NK-92 treated with Interleukin-12 subunit alpha and Interleukin-12 subunit beta, amount 100 ng/mL, for 24 hours (cell line): ENCODE data around the gene TMEM163.

Source experiments
- DNase-seq: peaks from one replicate; lab custom pipeline; 2025; lab: John Stamatoyannopoulos, UW

TMEM163 gene

GRCh38 chr2:134457765-134458472 is 260.9 kb downstream of the TMEM163 start:
- no peak for DNase-seq

GRCh38 chr2:134457353-134457752 is 261.4 kb downstream of the TMEM163 start:
- DNase-seq: no peak

GRCh38 chr2:134455426-134455825 is 263.4 kb downstream of the TMEM163 start:
- DNase-seq: no peak

GRCh38 chr2:134454931-134455330 is 263.9 kb downstream of the TMEM163 start:
- no peak for DNase-seq

- no peak for DNase-seq
Measured at GRCh38 chr2:134454426-134454825, 264.4 kb downstream of the TMEM163 start.

GRCh38 chr2:134453973-134454372 is 264.8 kb downstream of the TMEM163 start:
- DNase-seq: no peak

- no peak for DNase-seq
Measured at GRCh38 chr2:134453476-134453875, 265.3 kb downstream of the TMEM163 start.

GRCh38 chr2:134452042-134452733 is 266.6 kb downstream of the TMEM163 start:
- DNase-seq: no peak

- no peak for DNase-seq
Measured at GRCh38 chr2:134451347-134451630, 267.5 kb downstream of the TMEM163 start.

GRCh38 chr2:134449751-134450513 is 268.9 kb downstream of the TMEM163 start:
- DNase-seq: no peak

- no peak for DNase-seq
Measured at GRCh38 chr2:134449157-134449556, 269.6 kb downstream of the TMEM163 start.

GRCh38 chr2:134448650-134449049 is 270.1 kb downstream of the TMEM163 start:
- no peak for DNase-seq

GRCh38 chr2:134447669-134448068 is 271.1 kb downstream of the TMEM163 start:
- DNase-seq: no peak

- DNase-seq: no peak
Measured at GRCh38 chr2:134446383-134447017, 272.3 kb downstream of the TMEM163 start.

- no peak for DNase-seq
Measured at GRCh38 chr2:134445985-134446382, 272.8 kb downstream of the TMEM163 start.

GRCh38 chr2:134445116-134445515 is 273.7 kb downstream of the TMEM163 start:
- no peak for DNase-seq

- no peak for DNase-seq
Measured at GRCh38 chr2:134443814-134444480, 274.9 kb downstream of the TMEM163 start.

GRCh38 chr2:134441153-134441863 is 277.5 kb downstream of the TMEM163 start:
- DNase-seq: no peak

- no peak for DNase-seq
Measured at GRCh38 chr2:134440336-134440909, 278.4 kb downstream of the TMEM163 start.

GRCh38 chr2:134438371-134438770 is 280.4 kb downstream of the TMEM163 start:
- DNase-seq: no peak

GRCh38 chr2:134436706-134437105 is 282.1 kb downstream of the TMEM163 start:
- no peak for DNase-seq
